Measurements from ENCODE around the gene VOPP1. TPM values are rescaled to one million over a fixed set of nuclear protein-coding genes. Genes with fewer than 3 reads are reported as not detected.

Gene VOPP1
- total and polyA plus RNA-seq, 9 of the 15 experiments (the other 6 are each of a cell fraction or from before 2014, with no cell fraction given) = 8.2 to 45.8 (median 31.2) TPM

DNA sequence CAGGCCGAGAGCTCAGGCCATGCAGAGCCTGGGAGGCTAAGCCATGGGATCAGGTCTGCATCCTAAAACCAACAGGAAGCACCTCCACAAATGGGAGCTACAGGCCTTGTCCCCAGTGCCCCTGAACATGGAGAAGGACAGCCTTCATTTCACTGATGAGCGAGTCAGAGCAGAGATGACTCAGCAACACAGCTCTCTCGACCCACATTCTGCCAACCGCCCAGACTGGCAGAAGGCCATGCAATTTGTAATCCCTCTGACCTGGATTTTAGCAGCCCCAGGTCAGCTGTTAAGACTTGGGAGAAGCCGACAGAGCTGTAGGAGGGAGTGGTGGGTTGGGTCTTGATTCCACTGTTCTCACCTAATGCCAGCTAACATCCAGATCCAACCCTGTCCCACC is 25.5 kb downstream of the VOPP1 start (continued):
- TF ChIP-seq C11orf30 (IDR thresholded peaks at IDR 0.05; ENCODE audit: low read depth) (peak; percentile 67), ZNF316 (IDR thresholded peaks at IDR 0.05) (peak; percentile 50), SNRNP70 (optimal IDR thresholded peaks at IDR 0.05; ENCODE audit: low read depth, low read length) (no peak), BCL6 (CRISPR knock-in tag; IDR thresholded peaks at IDR 0.05) (no peak), NFE2 (IDR thresholded peaks at IDR 0.05; ENCODE audit: low read depth) (peak; percentile 67), MAFK (IDR thresholded peaks at IDR 0.05; ENCODE audit: low read length) (no peak), ZSCAN32 (CRISPR knock-in tag; IDR thresholded peaks at IDR 0.05) (no peak)
- TF ChIP-seq, protein P1, sequence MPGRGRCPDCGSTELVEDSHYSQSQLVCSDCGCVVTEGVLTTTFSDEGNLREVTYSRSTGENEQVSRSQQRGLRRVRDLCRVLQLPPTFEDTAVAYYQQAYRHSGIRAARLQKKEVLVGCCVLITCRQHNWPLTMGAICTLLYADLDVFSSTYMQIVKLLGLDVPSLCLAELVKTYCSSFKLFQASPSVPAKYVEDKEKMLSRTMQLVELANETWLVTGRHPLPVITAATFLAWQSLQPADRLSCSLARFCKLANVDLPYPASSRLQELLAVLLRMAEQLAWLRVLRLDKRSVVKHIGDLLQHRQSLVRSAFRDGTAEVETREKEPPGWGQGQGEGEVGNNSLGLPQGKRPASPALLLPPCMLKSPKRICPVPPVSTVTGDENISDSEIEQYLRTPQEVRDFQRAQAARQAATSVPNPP (IDR thresholded peaks at IDR 0.05; ENCODE audit: borderline replicate concordance, insufficient read depth, insufficient read length) = no peak
- TF ChIP-seq, protein P2, sequence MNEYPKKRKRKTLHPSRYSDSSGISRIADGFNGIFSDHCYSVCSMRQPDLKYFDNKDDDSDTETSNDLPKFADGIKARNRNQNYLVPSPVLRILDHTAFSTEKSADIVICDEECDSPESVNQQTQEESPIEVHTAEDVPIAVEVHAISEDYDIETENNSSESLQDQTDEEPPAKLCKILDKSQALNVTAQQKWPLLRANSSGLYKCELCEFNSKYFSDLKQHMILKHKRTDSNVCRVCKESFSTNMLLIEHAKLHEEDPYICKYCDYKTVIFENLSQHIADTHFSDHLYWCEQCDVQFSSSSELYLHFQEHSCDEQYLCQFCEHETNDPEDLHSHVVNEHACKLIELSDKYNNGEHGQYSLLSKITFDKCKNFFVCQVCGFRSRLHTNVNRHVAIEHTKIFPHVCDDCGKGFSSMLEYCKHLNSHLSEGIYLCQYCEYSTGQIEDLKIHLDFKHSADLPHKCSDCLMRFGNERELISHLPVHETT (CRISPR knock-in tag; conservative IDR thresholded peaks at IDR 0.05 in 1 of 2, IDR thresholded peaks at IDR 0.05 in 1 of 2) = no peak
- TF ChIP-seq, protein P3, sequence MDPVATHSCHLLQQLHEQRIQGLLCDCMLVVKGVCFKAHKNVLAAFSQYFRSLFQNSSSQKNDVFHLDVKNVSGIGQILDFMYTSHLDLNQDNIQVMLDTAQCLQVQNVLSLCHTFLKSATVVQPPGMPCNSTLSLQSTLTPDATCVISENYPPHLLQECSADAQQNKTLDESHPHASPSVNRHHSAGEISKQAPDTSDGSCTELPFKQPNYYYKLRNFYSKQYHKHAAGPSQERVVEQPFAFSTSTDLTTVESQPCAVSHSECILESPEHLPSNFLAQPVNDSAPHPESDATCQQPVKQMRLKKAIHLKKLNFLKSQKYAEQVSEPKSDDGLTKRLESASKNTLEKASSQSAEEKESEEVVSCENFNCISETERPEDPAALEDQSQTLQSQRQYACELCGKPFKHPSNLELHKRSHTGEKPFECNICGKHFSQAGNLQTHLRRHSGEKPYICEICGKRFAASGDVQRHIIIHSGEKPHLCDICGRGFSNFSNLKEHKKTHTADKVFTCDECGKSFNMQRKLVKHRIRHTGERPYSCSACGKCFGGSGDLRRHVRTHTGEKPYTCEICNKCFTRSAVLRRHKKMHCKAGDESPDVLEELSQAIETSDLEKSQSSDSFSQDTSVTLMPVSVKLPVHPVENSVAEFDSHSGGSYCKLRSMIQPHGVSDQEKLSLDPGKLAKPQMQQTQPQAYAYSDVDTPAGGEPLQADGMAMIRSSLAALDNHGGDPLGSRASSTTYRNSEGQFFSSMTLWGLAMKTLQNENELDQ (CRISPR knock-in tag; IDR thresholded peaks at IDR 0.05; ENCODE audit: borderline replicate concordance) = no peak
